ENCODE data around the gene MED12L.

Gene MED12L

DNA sequence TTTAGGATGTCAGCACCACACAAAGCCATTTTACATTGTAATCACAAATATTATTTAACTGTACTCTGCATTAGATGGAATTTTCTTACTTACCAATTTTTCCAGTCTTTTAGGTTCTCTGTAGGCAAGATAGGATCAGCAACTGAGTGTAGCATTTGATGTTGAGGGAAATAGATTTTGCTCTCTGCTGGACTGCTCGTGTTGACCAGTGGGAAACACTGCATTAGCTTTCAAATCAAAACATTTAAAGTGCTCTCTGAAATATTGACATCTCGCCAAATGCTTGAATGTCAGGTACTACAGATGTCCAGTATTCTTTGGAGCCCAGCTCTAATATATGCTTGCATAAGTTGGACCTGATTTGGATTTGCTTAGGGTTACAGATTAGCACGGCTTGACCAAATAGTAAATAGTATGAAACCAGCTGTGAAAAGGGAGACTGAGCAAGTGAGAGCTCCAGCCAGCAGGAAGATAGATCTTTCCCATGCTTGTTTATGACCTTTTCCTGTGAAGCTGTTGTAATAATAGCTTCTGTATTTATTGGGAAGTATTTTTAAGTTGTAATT, 163.4 kb downstream of the MED12L start:
- DNase-seq (ENCODE audit: low read depth, low spot score) = no peak

DNA sequence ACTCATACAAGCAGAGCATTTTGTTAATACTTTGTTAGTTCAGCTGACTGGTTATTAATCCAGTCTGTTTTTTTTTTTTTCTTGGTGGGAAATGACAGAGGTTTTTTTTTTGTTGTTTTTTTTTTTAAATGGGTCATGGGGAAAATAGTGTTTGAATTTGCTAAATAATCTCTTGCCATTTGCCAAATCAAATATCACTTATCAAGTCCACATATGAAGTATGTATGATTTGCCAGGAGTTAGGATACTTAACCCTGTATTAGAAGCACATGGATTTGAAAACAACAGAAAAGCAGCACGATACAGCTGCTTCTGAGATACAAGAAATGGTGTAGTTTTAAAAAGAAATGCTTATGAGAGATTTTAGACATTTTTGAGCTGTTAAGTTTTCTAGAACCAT, 171.3 kb downstream of the MED12L start:
- DNase-seq (ENCODE audit: low read depth, low spot score) = no peak

DNA sequence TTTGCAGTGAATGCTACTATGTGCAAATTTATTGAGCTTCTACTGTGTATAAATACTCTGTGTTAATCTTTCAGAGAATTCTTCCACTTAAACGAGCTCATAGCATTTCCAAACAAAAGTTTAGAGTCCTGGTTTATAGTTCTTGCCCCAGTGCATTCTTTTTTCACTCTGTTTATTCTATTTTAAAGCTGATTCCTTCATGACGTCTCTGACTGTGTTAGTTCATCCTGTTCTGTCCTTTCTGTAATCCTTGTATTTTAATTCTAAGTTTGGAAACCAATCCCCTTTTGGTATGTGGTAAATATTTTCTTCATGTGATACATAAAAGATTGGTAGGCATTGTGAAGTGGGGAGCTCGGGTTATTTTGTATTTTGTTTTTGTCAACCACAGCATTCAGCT, 174.2 kb downstream of the MED12L start:
- DNase-seq (ENCODE audit: low read depth, low spot score) = no peak

DNA sequence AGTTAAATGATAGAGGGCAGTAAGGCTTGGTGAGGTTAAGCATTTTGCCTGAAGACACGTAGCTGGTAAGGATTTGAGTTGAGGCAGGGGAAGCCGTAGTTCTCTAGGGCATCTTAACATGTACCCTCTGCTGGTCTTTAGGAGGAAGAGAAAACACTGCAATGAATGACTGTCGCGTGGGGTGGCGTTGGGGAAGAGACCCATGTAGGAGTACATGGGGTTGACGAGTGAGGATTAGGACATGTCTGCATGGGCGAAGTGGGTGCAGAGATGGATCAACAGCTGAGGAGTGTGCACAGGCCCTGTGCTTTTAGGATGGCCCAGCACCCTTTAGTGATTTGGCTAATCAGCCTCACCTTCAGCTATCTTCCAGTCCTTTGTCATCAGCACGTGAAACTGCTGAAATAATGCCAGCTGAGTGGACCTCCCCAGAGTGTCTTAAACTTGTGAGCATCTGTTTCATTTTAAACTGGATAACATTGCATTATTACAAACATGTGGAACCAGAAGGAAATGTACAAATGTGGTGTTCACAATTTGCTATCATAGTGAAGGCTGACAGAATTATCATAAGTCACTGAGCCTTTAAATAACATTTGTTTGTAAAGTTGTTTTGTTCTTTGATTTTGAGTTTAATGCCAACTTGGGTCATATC, 177.5 kb downstream of the MED12L start:
- DNase-seq (ENCODE audit: low read depth, low spot score) = no peak

DNA sequence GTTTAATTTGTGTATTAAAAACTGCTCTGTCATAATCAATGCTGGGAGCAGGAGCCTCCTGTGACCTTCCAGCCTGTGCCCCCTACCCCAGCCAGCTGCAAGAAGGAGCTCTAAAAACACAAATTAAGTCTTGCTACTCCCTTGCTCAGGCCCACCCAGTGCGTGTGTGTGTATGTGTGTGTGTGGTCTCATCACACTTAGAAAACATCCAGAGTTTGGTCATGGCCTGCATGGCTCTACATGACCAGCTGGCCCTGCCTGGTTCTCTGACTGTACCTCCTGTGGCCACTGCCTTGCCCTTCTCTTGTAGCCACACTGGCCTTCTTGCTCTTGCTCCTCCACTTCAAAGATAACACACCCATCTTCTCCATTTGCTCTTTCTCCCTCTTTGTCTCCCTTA, 179.1 kb downstream of the MED12L start:
- no peak for DNase-seq (ENCODE audit: low read depth, low spot score)

DNA sequence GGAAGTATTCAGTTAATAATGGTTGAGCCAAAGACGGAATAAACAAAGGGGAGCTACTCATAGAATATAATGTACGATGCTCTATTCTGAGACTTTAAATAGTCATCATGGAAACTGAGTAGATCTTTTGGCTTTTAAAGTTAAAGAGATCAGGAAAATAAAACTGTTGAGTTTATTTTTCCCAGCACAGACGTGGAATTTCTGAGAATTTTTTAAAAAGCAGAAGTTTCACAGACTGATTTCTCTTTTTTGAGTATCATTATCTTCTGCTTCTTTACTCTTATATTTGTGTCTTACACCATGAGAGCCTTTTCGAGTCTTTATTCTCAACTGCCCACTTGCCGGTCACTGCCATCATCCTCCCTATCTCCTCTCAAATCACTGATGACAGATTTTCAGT, 179.7 kb downstream of the MED12L start:
- no peak for DNase-seq (ENCODE audit: low read depth, low spot score)

DNA sequence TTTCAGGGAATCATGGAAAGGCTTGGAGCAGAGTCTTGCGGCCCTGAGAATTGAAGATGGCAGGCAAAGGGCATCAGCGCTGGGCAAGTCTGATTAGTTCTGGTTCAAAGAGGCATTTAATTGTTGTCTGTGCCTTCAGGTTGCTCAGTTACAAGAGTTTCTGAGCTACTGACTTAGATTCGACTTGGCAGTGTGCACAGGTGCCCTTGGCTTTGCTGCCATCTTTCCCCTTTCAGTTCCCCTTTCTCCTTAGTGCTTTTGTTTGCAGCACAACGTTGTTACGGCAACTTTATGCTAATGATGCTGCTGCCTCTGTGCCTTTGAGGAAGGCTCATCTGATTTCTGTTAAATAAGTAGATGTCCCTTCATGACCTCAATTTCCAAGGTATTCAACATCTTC, 180.4 kb downstream of the MED12L start:
- no peak for DNase-seq (ENCODE audit: low read depth, low spot score)

DNA sequence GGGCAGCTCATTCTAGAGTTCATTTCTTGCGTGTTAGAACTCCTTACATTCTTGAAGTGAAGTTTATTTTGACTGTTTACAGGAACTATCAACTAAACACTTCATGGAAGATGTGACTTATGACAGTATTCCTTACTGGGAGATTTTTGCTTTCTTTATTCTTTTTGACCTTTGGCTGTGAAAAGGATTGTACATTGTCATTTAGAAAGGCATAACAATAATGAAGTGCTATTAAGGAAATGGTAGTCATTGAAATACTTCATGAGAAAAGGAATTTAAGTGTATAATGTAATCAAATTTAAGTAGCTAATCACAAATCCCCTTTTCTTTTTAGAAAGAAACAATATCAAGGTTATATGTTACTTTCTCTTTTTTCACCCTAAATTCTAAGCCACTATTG, 181.6 kb downstream of the MED12L start:
- no peak for DNase-seq (ENCODE audit: low read depth, low spot score)

DNA sequence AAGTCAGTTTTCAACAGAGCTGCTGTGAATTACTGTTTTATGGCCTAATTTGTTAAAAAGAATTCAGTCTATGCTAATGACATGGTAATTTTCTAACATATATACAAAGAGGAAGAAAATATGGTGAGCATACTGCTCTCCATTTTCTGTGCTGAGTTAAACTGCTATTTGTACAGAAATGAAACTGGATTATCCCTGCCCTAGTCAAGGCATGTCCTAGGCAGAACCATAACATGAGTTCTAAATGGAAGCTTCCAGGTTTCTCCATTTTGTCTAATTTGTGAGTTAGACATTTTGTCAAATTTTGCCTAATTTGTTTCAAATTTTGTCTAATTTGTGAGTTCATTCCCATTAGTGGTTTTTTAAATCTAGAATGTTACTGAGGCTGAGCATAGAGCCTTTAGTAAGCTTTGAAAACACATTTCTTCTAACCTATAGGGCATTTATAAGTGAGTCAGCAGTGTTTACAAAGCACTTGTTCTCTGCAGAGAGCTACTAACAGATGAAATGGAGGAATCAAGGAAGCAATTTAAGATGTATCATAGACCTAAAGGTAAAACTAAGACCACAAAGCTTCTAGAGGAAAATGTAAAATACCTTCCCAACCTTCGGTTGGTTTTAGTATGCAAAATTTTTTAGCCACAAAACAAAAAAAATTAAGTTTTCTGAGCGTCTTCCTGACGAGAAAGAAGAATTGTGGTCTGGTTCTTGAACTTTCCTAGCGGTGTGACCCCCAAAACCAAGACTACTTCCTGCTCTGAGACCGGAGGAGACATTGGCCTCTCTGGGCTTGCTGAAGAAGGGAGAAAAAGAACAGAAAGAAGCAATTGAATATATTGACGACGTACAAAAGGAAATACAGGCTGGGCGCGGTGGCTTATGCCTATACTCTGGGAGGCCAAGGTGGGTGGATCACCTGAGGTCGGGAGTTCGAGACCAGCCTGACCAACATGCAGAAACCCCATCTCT, 183.1 kb downstream of the MED12L start:
- no peak for DNase-seq (ENCODE audit: low read depth, low spot score)

DNA sequence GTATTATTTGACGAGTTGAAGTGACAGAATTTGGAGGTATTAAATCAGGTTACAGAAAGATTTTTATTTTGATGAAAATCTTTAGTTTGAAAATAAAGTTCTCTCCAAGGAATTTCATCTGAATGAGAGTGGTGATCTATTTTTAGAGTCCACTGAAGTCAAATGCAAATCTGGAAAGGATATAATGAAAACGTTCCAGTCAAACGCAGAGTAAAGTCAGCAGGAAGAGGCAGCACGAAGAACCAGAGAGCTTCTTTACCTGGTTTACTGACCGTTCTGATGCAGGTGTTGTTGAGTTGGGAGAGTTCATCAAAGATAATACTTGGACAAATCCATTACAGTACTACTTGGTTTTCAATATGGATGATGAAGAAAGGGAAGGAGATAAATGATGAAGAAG, 184.2 kb downstream of the MED12L start:
- DNase-seq (ENCODE audit: low read depth, low spot score) = no peak

DNA sequence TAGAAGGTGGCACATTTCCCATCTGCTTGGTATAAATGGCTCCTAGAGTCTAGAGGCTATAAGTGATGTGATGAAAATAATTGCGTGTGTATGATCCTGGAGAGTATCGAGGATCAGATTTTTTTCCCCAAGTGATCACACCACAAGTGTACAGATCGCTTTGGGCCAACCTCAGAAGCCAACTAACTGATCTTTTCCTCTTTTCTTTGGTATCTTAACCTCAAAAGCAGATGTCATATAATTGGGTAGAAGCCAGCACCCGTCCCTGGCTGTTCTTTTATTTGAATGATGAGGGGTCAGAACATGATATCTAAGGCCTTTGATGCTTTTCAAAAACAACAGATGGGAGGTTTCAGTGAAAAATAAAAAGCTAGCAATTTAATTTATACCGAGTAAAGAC, 189.6 kb downstream of the MED12L start:
- DNase-seq (ENCODE audit: low read depth, low spot score) = no peak

DNA sequence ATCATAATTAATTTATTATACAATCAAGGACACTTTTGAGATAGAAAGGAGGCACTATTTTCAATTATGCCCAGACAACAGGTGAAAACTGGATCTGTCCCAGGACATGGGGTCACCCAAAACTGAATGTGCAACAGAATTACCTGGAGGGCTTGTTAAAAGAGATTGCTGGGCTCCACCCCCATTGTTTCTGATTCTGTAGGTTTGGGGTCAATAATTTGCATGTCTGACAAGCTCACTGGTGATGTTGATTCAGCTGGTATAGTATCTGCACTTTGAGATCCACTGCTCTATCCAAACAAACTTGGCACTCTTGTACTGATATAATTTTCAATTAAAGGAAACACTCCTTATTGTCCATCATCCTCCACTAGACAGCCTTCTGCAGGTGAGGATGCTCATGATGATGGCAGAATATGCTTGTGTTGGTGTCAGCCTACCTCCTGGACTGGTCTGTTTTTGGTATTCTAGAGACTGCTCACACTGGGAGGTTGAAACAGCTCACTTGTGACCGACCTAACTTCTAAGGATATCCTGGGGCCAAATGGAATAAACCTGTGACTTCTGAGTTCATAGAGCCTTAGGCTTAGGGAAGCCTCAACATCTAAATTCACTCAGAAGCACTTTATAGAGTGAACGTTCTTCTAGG, 190.7 kb downstream of the MED12L start:
- DNase-seq (ENCODE audit: low read depth, low spot score) = no peak

DNA sequence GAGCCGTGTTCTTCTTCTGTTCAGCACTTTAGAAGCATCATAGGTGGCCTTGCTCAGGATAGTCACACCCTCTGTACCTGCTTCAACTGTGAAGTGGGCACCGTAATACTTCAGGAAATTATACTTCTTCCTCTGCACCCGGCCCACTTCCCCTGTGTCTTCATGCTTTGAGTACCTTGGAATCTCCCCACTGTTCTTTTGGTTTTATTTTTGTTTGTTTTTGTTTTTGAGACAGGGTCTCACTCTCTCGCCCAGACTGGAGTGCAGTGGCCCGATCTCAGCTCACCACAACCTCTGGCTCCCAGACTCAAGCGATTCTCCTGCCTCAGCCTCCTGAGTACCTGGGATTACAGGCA, 191.2 kb downstream of the MED12L start:
- no peak for DNase-seq (ENCODE audit: low read depth, low spot score)

DNA sequence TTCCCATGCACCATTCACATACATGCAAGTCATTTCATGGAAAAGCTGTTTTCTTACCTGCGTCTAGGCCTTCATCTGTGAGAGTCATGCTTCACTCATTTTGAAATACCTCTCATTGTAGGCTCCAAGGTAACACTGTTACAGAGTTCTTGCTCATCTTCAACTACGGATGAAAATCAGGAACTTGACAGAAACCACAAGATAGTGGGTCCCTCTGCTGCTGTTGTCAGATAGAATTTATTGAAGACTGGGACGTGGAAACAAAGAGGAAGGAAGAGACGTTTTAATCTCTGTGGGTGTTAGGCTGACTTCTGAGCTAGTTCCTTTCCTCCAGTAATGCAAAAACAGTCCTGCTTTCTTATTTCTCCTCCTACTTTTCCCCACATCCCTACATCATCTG, 192.8 kb downstream of the MED12L start, which contains the start of gene P2RY14:
P2RY14 (minus strand) TSS at position 313 of the 400 bp plus-strand sequence. CDS start 64,226 bp downstream, outside the sequence.
- no peak for DNase-seq (ENCODE audit: low read depth, low spot score)

DNA sequence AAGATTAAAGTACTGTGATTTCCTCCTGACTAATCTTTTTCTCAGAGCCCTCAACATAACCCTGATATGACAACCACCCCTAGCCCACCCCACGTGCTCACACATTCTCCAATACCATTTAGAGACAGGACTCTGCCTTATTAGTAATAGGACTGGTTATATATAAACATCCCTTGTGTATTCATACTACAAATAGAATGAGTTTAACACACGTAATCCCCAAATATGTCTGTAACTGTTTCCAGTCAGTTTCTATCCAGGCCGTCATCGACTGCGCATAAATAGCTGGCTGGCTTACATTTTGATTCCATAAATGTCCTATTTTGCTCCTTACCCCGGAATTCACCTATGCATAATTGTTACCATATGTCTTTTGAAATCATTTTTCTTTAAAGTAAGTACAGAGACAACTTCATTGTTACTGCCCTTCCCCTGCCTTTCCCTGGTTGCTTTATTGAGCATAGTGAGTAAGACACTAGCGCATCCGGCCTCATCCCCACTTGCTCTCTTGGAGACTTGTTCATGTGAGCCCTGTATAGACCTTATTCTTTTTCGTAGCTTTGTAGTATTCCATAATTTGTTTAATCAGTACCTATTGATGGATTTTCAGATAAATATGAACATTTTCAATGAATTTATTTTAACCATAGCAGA, 196.3 kb downstream of the MED12L start:
- DNase-seq (ENCODE audit: low read depth, low spot score) = no peak

DNA sequence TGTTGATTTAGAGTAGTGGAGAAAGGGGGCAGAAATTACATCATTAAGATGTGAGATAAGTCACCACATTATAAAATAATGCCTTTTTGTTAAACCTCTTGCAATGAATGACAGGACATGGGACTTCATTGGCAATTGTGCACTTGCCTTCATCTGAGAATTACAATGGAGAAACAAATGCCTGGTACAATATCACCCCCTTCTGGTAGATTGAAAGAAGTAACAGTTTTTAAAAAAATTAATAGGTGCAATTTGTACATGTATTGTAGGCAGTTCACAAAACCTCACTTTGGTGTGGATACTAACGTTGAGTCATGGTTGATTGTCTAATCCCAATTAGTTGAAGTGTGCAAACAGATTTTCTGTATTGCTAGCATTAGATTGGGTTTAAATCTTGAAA, 197.5 kb downstream of the MED12L start:
- no peak for DNase-seq (ENCODE audit: low read depth, low spot score)

DNA sequence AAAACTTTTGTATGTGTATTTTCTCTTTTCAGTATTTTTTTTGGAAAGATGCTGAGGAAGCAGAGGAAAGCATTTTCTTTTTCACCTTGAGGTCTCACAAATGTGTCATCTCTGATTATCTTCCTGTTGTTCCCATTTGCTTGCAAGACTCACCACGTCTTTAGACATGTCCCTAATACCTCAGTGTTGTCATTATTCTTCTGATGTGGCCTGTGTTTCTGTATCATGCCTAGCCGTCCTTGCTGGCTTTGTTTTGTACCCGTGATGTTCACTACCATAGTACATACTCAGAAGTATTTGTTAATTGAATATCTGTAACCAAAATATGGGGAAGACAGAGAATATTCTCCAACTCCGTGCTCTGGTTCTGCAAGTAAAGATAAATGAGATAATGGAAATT, 197.9 kb downstream of the MED12L start:
- DNase-seq (ENCODE audit: low read depth, low spot score) = no peak

DNA sequence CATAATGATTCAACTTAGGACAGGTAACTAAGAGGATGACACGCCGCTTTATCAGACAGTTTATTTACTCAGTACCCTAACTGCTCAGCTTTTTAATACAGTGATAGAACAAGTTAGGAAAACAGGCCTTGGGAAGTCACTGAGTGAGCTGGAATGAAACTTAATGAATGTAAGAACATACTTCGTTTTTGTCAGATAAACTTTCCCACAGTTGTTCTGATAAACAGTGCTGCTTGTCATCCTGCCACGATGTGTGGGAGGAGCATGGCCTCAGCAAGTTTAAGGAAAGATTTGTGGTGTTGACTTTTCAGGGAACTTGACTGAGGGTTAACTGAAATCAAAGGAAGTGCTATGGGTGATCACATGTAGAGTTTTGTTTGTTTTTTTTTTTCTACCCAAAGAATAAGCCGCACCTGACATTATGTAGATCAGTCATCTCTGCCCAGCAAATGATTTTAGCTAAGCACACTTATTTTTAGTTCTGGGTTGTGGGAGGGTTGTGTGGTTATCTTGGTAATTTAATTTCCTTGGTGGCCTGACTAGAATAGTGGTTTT, 198.5 kb downstream of the MED12L start:
- no peak for DNase-seq (ENCODE audit: low read depth, low spot score)

DNA sequence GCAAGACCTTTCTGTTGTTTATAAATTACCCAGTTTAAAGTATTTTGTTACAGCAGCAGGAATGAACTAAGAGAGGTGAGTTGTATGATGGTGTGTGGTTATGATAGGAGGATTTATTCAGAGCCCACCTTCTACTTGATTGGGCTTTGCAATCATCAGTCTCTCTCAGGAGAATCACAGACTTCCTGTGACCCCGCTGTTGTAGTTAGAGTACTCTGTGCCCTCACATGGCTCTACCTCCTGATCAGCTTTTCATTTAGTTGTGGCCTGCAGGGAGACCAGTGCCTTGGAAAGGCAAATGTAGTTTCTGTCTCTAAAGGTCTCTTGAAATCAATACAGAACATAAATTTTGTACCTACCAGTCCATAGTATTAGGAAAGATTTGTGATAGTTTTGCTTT, 200.5 kb downstream of the MED12L start:
- no peak for DNase-seq (ENCODE audit: low read depth, low spot score)

DNA sequence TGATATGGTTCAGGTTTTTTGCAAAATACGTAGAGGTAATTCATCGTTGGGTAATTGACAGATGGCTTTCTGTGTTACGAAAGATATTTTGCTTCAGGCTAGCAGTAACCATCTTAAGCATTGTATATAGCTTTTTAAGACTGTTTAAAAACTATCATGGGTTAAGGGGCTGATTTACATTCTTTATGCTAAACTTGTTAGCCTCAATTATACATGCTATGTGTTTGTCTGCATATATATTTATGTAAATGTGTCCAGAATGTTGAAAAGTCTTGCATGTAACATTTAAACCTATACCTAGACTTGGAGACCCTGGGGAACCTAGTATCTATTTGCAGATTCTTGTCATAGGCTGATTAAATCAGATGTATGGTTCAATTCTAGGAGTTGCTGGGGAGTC, 204.0 kb downstream of the MED12L start:
- DNase-seq (ENCODE audit: low read depth, low spot score) = no peak

DNA sequence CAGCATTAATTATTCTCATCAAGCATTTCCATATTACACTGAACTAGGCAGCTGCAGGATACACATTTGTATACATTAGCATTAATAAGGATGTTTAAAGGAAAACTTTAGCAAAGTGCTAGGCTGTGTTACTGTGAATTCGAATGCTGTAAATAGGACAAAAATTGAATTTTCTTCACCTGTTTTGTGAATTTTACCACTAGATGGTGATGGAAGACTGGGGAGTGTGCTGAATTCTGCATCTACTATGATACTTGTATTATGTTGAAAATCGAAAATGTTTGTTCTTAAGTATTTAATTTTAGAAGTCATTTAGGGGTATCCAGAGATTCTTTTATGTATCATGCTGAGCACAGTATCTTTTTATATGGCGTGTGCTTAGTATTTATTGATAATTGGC, 205.2 kb downstream of the MED12L start:
- DNase-seq (ENCODE audit: low read depth, low spot score) = no peak
